GM23248 (cell line): ENCODE data around the gene RBM19.

ENCODE experiments used
- EZH2 ChIP-seq: fragments of 200-600 bp; sonication (generic); IDR thresholded peaks from 2 replicates; pipeline ENCODE4 v1.6.1; 2018; ENCODE audit warnings: antibody characterized with exemption, mild to moderate bottlenecking; ENCODE audit not compliant: insufficient read depth, poor library complexity, severe bottlenecking
- EZH2phosphoT487 ChIP-seq: fragments of 200-600 bp; sonication (generic); IDR thresholded peaks from 2 replicates; pipeline ENCODE4 v1.6.1; 2018; ENCODE audit warnings: antibody characterized with exemption, moderate library complexity, mild to moderate bottlenecking, low read depth; ENCODE audit not compliant: insufficient read depth

DNA sequence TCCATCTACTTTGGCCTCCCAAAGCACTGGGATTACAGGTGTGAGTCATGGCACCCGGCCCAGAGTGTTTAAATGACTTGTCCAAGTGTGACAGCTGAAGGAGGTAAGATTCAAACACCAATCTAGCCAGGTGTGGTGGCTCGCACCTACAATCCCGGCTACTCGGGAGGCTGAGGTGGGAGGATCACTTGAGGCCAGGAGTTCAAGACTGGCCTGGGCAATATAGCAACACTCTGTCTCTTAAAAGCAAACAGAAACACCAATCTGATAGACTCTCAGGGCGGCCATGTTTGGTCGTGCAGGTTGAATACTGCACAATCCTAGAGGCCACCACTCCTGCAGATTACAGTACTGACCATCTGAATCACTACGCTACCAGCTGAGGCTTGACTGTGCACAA is 68.7 kb downstream of the RBM19 start:
- TF ChIP-seq EZH2 = no peak
- no peak for TF ChIP-seq EZH2phosphoT487
